SH-SY5Y (cell line): ENCODE results near the gene MMP25.

Source experiments
- GATA2 ChIP-seq: IDR thresholded peaks from 2 replicates; pipeline ENCODE4 v1.6.1; 2011; ENCODE audit warnings: mild to moderate bottlenecking, low read depth, low read length
- GATA3 ChIP-seq: IDR thresholded peaks from 2 replicates; pipeline ENCODE4 v1.6.1; 2011; ENCODE audit warnings: low read depth, mild to moderate bottlenecking, low read length, moderate library complexity

GRCh38 chr16:3047387-3047720 lies 993 bp downstream of the MMP25 start:
- TF ChIP-seq GATA2, result no peak
- TF ChIP-seq GATA3, result no peak
